Naive thymus-derived CD4-positive, alpha-beta T cell (primary cell): ENCODE measurements around the gene RUNX2. TPM values are rescaled to one million over a fixed set of nuclear protein-coding genes. Genes with fewer than 3 reads are reported as not detected.

Experiments
- ATAC-seq: fragments of 150-1000 bp; cut with Tn5 transposase; 2 replicates; pipeline ENCODE4 v1.10.0; 2021; ENCODE audit warnings: mild to moderate bottlenecking, moderate library complexity
- CTCF ChIA-PET: fragments of 350-600 bp; sonication (Branson Sonifier 250); formaldehyde crosslinking; loops from one replicate; lab custom pipeline; 2021; ENCODE audit warnings: antibody characterized with exemption; lab: Charles Lee
- POLR2A ChIA-PET: fragments of 350-600 bp; sonication (Branson Sonifier 250); formaldehyde crosslinking; loops from one replicate; lab custom pipeline; 2021; ENCODE audit warnings: antibody characterized with exemption, inconsistent platforms; lab: Charles Lee
- DNase-seq, 9 donors: peaks; one replicate each; pipeline versions ENCODE4 v3.0.0 to v3.0.0-alpha.2; 2020 to 2022; ENCODE audit warnings: mixed read lengths in 1 of 9
- H3K27ac ChIP-seq: one replicate; pipeline ENCODE4 v1.7.0; 2013; ENCODE audit warnings: mild to moderate bottlenecking, low read depth, low read length, moderate library complexity
- H3K27me3 ChIP-seq, 2 donors: one replicate each; pipeline ENCODE4 v1.7.0; 2013; ENCODE audit warnings: low read length in 2 of 2, mild to moderate bottlenecking in 2 of 2, moderate library complexity in 2 of 2; ENCODE audit not compliant: control insufficient read depth in 2 of 2, insufficient read depth in 2 of 2
- H3K36me3 ChIP-seq, 3 experiments: 1 replicate in 2 of 3; 2 replicates in 1 of 3; pipeline ENCODE4 v1.7.0; 2013; ENCODE audit warnings: low read length in 3 of 3, mild to moderate bottlenecking in 3 of 3, moderate library complexity in 1 of 3; ENCODE audit not compliant: insufficient read depth in 3 of 3, control insufficient read depth in 2 of 3
- H3K4me1 ChIP-seq, 2 donors: one replicate each; pipeline ENCODE4 v1.7.0; 2013; ENCODE audit warnings: low read length in 2 of 2, mild to moderate bottlenecking in 2 of 2, moderate library complexity in 1 of 2; ENCODE audit not compliant: control insufficient read depth in 2 of 2, insufficient read depth in 2 of 2
- H3K4me3 ChIP-seq: 2 replicates; pipeline ENCODE4 v1.7.0; 2013; ENCODE audit warnings: mild to moderate bottlenecking, low read length
- H3K9me3 ChIP-seq, 3 experiments: 1 replicate in 2 of 3; 2 replicates in 1 of 3; pipeline ENCODE4 v1.7.0; 2013; ENCODE audit warnings: low read length in 3 of 3; ENCODE audit not compliant: control insufficient read depth in 2 of 3
- H3K27ac Mint-ChIP-seq, 9 donors: one replicate each; pipeline ENCODE4 v1.8.0; 2020 to 2022; ENCODE audit warnings: mixed read lengths in 9 of 9, mild to moderate bottlenecking in 8 of 9, moderate library complexity in 5 of 9, inconsistent platforms in 2 of 9
- H3K27me3 Mint-ChIP-seq, 5 donors: one replicate each; pipeline ENCODE4 v1.8.0; 2021 to 2022; ENCODE audit warnings: mixed read lengths in 5 of 5, mild to moderate bottlenecking in 1 of 5
- H3K36me3 Mint-ChIP-seq, 5 donors: one replicate each; pipeline ENCODE4 v1.8.0; 2020 to 2022; ENCODE audit warnings: mixed read lengths in 5 of 5, mild to moderate bottlenecking in 3 of 5, inconsistent platforms in 1 of 5
- H3K4me1 Mint-ChIP-seq, 7 donors: one replicate each; pipeline ENCODE4 v1.8.0; 2020 to 2022; ENCODE audit warnings: mixed read lengths in 7 of 7, mild to moderate bottlenecking in 3 of 7, inconsistent platforms in 1 of 7
- H3K4me3 Mint-ChIP-seq, 10 donors: one replicate each; pipeline ENCODE4 v1.8.0; 2020 to 2022; ENCODE audit warnings: mild to moderate bottlenecking in 10 of 10, mixed read lengths in 10 of 10, moderate library complexity in 6 of 10, inconsistent platforms in 2 of 10
- H3K9me3 Mint-ChIP-seq, 11 donors: one replicate each; pipeline ENCODE4 v1.8.0; 2020 to 2022; ENCODE audit warnings: mixed read lengths in 11 of 11, mild to moderate bottlenecking in 4 of 11, inconsistent platforms in 1 of 11, moderate library complexity in 1 of 11
- intact Hi-C, 2 donors: fragments of 100-400 bp; cut with micrococcal nuclease; formaldehyde crosslinking; loops; one replicate each; pipeline ENCODE4 v1.15.1; 2023
- polyA plus RNA-seq, 2 donors: library from polyadenylated mRNA; unstranded; fragments of 300-500 nt; fragmentation: Illumina TruSeq; gene quantifications; one replicate each; pipeline ENCODE4 v1.2.3, GENCODE V29; 2021
- total RNA-seq, 6 experiments: library from RNA in 5 of 6; stranded (reverse) in 5 of 6; gene quantifications; 1 replicate in 5 of 6; 2 replicates in 1 of 6; pipeline ENCODE4 v1.2.3 and lab custom pipeline; 2021 to 2026

RUNX2 gene
- total and polyA plus RNA-seq, 7 experiments from 2014 or later, result 2.3 to 17.9 (median 13.9) TPM

DNA sequence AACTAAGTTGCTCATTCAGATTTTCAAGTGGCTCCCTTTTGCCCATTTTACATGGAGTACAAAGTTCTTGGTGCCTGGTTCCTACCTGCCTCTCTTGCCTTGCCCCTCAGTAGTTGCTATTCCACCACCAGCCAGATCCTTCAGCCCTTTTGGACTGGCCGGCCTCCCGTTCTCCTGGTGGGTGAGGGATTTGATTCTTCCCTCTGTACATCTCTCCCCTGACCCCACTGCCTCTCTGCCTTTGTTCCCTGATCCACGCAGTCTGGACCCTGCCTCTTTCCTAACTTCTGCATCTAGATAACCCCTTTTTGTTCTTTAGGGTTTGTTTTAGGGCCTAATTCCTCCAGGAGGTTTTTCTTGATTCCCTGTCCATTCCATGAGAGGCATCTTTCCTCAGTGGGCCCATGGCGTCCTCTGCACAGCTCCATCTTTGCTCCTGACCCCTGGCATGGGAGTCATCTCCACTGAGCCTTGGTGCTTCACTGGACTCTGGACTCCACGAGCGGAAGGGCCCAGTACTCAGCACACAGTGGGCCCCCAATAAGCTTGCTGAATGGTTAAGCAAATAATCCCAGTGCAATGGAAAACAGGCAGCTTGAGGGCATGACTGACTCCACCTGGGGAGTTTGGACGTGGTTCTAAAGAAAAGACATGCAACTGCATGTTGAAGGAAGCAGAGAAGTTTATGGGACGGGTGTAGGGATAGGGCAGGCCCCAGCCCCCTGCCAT lies 358.9 kb downstream of the RUNX2 start:
- ChIA-PET POLR2A (no interaction called here), CTCF (interaction anchor here (0.6 kb wide), 1 partner anchor 76 kb away, joined by 3 read pairs; no protein-coding TSS in a partner anchor)
- Histone ChIP-seq H3K4me3 (no peak overlapping the region), H3K27ac (no peak overlapping the region), H3K4me1 (no peaks in the 10 kb centered on the region), H3K27me3 (no peaks in the 10 kb centered on the region), H3K9me3 (no peaks in the 10 kb centered on the region), H3K36me3 (no peaks in the 10 kb centered on the region)
- H3K9me3 Mint-ChIP-seq, result peaks cover 0 to 13% (median 4%) of the 10 kb centered on the region in 11 donors
- DNase-seq, result no peak
- no peak overlapping the region for H3K27ac Mint-ChIP-seq
- H3K27me3 Mint-ChIP-seq, result peaks cover 0 to 4% (median 0%) of the 10 kb centered on the region in 5 donors
- no peak for ATAC-seq
- peaks cover 0 to 7% (median 0%) of the 10 kb centered on the region in 5 donors for H3K36me3 Mint-ChIP-seq
- peaks cover 0 to 3% (median 0%) of the 10 kb centered on the region in 7 donors for H3K4me1 Mint-ChIP-seq
- H3K4me3 Mint-ChIP-seq, result no peak overlapping the region
- intact Hi-C loops, result no loop called here

DNA sequence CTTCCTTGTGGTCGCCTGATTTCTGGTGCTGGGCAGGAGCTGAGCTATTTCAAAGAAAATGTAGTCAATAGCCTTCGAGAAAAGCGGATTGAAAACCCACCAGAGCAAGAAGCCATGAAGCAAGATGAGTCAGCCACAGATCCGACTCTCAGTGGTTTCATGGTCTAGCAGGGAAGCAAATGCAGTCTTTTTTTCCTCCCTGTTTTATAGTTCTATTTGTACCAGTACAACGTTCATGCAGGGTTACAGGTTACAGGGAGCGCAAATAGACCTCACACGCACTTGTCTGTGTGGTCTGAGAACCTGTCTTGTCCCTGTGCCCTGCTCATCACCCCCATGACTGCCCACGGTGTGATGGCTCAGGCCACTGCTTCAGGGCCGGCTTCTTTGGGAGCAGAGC lies 359.4 kb downstream of the RUNX2 start:
- Mint-ChIP-seq H3K4me3 (no peak overlapping the region), H3K9me3 (peaks cover 0 to 7% (median 2%) of the 10 kb centered on the region in 11 donors), H3K27me3 (peaks cover 0 to 4% (median 0%) of the 10 kb centered on the region in 5 donors), H3K4me1 (peaks cover 0 to 2% (median 0%) of the 10 kb centered on the region in 7 donors), H3K36me3 (peaks cover 0 to 4% (median 0%) of the 10 kb centered on the region in 5 donors), H3K27ac (no peak overlapping the region)
- no peak overlapping the region for H3K4me3 ChIP-seq
- H3K4me1 ChIP-seq, result no peaks in the 10 kb centered on the region
- H3K36me3 ChIP-seq, result no peaks in the 10 kb centered on the region
- no peaks in the 10 kb centered on the region for H3K9me3 ChIP-seq
- no peak overlapping the region for H3K27ac ChIP-seq
- no peak for ATAC-seq
- POLR2A ChIA-PET, result no interaction called here
- intact Hi-C loops, result no loop called here
- no peak for DNase-seq
- CTCF ChIA-PET, result no interaction called here
- H3K27me3 ChIP-seq, result no peaks in the 10 kb centered on the region

DNA sequence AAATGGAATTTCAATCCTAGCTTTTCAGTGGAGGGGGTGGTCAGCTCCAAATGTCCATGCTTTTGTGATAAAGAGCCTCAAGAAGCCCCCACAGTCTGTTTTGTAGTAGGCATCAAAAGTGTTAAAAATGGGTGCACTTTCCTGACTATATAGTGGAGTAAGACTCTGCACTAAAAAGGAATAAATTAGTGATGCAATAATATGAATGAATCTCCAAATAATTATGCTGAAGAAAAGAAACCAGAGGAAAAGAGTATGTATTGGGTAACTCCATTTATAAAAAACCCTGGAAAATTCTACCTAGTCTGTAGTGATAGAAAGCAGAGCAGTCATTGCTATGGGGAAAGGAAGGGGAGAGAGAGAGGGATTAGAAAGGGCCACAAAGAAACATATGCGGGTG lies 360.1 kb downstream of the RUNX2 start:
- no peak for DNase-seq
- intact Hi-C loops, result no loop called here
- POLR2A ChIA-PET, result interaction anchor here (1.0 kb wide), 1 partner anchor 10 kb away, joined by 3 read pairs; no protein-coding TSS in a partner anchor
- H3K9me3 ChIP-seq, result no peaks in the 10 kb centered on the region
- no peaks in the 10 kb centered on the region for H3K27me3 ChIP-seq
- CTCF ChIA-PET, result no interaction called here
- no peaks in the 10 kb centered on the region for H3K36me3 ChIP-seq
- H3K4me1 ChIP-seq, result no peaks in the 10 kb centered on the region
- ATAC-seq, result no peak
- no peak overlapping the region for H3K27ac ChIP-seq
- H3K27me3 Mint-ChIP-seq, result peaks cover 0 to 4% (median 0%) of the 10 kb centered on the region in 5 donors
- H3K9me3 Mint-ChIP-seq, result peaks cover 0 to 7% (median 1%) of the 10 kb centered on the region in 11 donors
- H3K27ac Mint-ChIP-seq, result no peak overlapping the region
- peaks cover 0 to 2% (median 0%) of the 10 kb centered on the region in 7 donors for H3K4me1 Mint-ChIP-seq
- H3K36me3 Mint-ChIP-seq, result peaks cover 0 to 4% (median 0%) of the 10 kb centered on the region in 5 donors
- H3K4me3 ChIP-seq, result no peak overlapping the region
- no peak overlapping the region for H3K4me3 Mint-ChIP-seq

DNA sequence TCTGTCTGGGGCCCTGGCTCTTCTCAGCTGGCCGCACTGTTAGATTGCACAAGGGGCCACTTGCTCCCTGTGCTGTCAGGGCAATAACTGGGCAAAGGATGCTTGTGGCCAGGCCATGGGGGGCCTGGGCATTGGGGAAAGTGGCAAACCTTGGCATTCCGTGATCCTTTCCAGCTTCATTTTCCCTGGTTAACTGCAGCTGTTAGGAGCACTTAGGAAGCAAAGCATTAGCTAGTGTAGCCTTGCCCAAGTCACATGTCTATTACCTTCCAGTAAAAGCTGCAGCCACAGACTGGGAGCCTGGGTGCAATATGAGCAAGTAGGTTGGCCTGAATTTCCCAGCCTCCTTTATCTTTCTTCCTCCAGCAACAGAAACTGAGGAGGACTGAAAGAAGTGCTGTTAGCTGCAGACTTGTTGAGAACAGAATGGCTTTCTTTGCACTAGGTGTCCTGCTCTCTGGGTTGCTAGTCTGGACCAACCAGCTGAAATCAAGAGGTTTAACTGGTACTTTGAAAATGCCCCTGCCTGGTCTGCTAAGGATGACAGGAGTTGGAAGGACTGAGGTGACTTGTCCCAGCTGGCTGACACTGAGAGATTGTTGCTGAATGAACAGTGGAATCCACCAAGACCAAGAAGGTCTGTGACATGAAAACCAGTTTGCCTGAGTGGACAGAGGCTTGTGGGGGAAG lies 361.9 kb downstream of the RUNX2 start:
- peaks cover 0 to 5% (median 0%) of the 10 kb centered on the region in 7 donors for H3K4me1 Mint-ChIP-seq
- no peaks in the 10 kb centered on the region for H3K36me3 ChIP-seq
- H3K4me3 Mint-ChIP-seq, result no peak overlapping the region
- no peaks in the 10 kb centered on the region for H3K9me3 ChIP-seq
- H3K9me3 Mint-ChIP-seq, result peaks cover 0 to 7% (median 0%) of the 10 kb centered on the region in 11 donors
- peaks cover 0 to 4% (median 0%) of the 10 kb centered on the region in 5 donors for H3K27me3 Mint-ChIP-seq
- no peak overlapping the region for H3K27ac ChIP-seq
- no peaks in the 10 kb centered on the region for H3K4me1 ChIP-seq
- DNase-seq (no peak), ATAC-seq (no peak)
- H3K4me3 ChIP-seq, result no peak overlapping the region
- H3K27me3 ChIP-seq, result no peaks in the 10 kb centered on the region
- ChIA-PET POLR2A (no interaction called here), CTCF (interaction anchor here (0.6 kb wide), 1 partner anchor 64 kb away, joined by 3 read pairs; no protein-coding TSS in a partner anchor)
- H3K27ac Mint-ChIP-seq, result no peak overlapping the region
- intact Hi-C loops, result no loop called here
- H3K36me3 Mint-ChIP-seq, result peaks cover 0 to 5% (median 0%) of the 10 kb centered on the region in 5 donors

DNA sequence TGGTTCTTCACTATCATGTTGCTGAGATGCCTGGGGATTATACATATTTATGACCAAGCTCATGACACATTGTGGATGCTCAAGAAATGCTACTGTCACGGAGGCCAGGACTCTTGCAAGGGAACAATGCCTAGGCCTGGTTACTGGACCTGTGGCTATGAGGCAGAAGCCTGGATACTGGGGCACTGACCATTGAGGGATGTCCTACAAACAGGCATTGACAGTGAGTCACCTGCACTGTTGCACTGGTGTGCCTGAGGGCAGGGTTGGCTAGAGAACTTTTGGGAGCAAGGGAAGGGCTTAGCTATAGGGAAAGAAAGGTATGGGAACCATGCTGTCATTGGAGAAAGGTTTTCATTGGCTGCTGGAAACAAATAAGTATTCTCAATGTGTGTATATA lies 362.7 kb downstream of the RUNX2 start:
- H3K27me3 Mint-ChIP-seq, result peaks cover 0 to 4% (median 0%) of the 10 kb centered on the region in 5 donors
- Histone ChIP-seq H3K27me3 (no peaks in the 10 kb centered on the region), H3K4me1 (no peaks in the 10 kb centered on the region), H3K36me3 (no peaks in the 10 kb centered on the region), H3K4me3 (no peak overlapping the region), H3K9me3 (no peaks in the 10 kb centered on the region), H3K27ac (no peak overlapping the region)
- ATAC-seq (no peak), DNase-seq (no peak)
- peaks cover 0 to 7% (median 0%) of the 10 kb centered on the region in 11 donors for H3K9me3 Mint-ChIP-seq
- H3K36me3 Mint-ChIP-seq, result peaks cover 0 to 5% (median 0%) of the 10 kb centered on the region in 5 donors
- H3K27ac Mint-ChIP-seq, result no peak overlapping the region
- ChIA-PET POLR2A (no interaction called here), CTCF (no interaction called here)
- intact Hi-C loops, result no loop called here
- no peak overlapping the region for H3K4me3 Mint-ChIP-seq
- H3K4me1 Mint-ChIP-seq, result peaks cover 0 to 5% (median 0%) of the 10 kb centered on the region in 7 donors

DNA sequence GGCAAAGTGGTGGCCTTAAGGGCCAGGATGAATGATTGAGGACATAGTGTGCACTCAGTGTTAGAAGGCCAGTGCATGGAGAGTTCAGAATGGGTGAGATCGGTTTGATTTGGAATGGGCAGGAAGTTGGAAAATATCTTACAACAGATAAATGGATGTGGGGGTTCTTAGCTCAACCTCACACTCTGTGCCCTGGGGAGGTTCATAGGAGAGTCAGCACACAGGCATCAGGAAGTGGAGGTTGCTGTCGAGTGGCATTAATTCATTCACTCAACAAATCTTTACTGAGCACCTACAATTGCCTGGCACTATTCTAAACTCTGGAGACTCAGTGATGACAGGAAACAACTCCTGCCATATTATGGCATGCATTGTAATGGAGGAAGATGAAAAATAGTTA lies 363.3 kb downstream of the RUNX2 start:
- H3K4me3 Mint-ChIP-seq, result no peak overlapping the region
- no peak overlapping the region for H3K27ac Mint-ChIP-seq
- intact Hi-C loops, result no loop called here
- CTCF ChIA-PET, result no interaction called here
- no peak overlapping the region for H3K4me3 ChIP-seq
- H3K27me3 Mint-ChIP-seq, result peaks cover 0 to 4% (median 0%) of the 10 kb centered on the region in 5 donors
- H3K4me1 Mint-ChIP-seq, result peaks cover 0 to 5% (median 0%) of the 10 kb centered on the region in 7 donors
- peaks cover 0 to 5% (median 0%) of the 10 kb centered on the region in 5 donors for H3K36me3 Mint-ChIP-seq
- H3K4me1 ChIP-seq, result no peaks in the 10 kb centered on the region
- no peak for ATAC-seq
- POLR2A ChIA-PET, result no interaction called here
- H3K27ac ChIP-seq, result no peak overlapping the region
- no peak for DNase-seq
- H3K36me3 ChIP-seq, result no peaks in the 10 kb centered on the region
- H3K9me3 ChIP-seq, result no peaks in the 10 kb centered on the region
- H3K27me3 ChIP-seq, result no peaks in the 10 kb centered on the region
- peaks cover 0 to 3% (median 0%) of the 10 kb centered on the region in 11 donors for H3K9me3 Mint-ChIP-seq
